HUDEP-2 (cell line): ENCODE measurements around the gene ZNF516.

Experiments
- DNase-seq, 76 experiments: peaks; one replicate each; lab custom pipeline; 2025; ENCODE audit not compliant: unreplicated experiment in 76 of 76; lab: John Stamatoyannopoulos, UW

ZNF516 gene

GRCh38 chr18:76317136-76317535 lies 177.9 kb downstream of the ZNF516 start:
- DNase-seq: no peak

DNA sequence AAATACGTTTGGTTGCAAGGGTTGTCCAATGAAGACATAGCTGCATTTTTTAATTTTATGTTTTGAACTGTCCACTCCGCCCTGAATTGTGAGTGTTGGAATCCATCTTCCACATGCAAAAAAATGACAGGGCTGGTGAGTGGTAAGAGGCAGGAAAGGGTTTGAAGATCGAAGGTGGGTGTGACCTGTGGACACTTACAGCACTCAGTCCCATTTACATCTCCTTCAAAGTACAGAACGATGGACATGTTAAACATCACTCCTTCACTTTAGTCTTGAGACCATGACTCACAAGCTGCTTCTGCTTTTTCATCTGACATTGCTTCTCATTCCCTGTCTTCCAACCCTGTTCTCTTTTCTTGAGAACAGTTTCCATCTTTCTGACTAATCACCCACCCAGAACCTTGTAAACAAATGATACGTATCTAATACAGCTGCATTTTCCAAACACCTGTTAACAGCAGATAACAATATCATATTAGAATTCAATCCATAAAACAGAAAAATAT lies 179.3 kb downstream of the ZNF516 start:
- no peak for DNase-seq

- no peak for DNase-seq
Observed at GRCh38 chr18:76314496-76314895, 180.5 kb downstream of the ZNF516 start.

DNA sequence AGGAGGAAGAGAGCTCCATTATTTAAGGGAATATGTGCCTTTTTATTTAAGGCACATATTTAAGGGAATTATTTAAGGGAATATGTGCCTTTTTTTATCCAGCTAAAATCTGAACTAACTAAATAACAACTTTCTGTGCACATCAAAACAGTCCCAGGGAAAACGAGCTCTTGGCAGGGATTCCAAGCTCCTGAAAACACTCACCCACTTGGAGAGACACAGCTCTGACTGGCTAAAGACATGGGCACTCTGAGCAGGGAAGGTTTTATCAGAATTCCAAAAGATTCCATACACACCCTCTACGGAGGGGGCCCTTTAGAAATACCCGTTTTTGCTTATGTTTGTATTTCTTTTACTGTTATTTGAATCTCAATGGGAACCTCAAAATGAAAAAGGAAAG lies 181.0 kb downstream of the ZNF516 start:
- DNase-seq: no peak
